Fibroblast of skin of left quadriceps (primary cell): ENCODE measurements around the gene ATP9A.

ENCODE experiments used
- DNase-seq, 2 experiments: peaks; one replicate each; pipeline ENCODE4 v3.0.0-alpha.2; 2013; ENCODE audit warnings: low read depth in 2 of 2

The ATP9A gene

DNA sequence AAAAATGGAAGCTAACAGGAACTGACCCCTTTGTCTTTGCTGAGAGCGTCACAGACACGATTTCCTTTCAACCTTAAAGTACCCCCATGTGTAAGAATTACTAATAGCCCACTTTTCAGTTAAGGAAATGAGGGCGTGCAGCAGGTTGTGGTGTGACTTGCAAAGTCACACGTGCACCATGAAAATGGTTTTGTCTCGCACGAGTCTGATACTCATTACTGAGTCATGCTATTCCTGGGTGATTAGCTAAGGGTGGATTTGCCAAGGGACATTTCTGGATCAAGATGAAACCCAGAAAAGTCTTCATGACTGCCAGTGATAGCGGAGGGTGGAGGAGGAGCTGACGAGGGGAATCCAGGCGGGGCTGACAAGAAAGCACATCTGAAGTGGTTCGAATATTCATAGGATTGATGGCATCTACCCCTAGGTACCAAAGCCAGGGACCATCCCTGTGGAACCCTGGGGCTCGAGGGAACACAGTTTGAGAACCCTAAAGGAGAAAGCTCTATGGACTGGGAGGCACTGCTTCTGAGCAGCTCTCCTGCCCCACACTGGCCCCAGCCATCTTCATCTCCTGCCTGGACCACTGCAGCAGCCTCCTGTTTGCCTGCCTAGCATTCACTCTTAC is 213.5 kb downstream of the ATP9A start:
- DNase-seq, result peak; percentile 58

DNA sequence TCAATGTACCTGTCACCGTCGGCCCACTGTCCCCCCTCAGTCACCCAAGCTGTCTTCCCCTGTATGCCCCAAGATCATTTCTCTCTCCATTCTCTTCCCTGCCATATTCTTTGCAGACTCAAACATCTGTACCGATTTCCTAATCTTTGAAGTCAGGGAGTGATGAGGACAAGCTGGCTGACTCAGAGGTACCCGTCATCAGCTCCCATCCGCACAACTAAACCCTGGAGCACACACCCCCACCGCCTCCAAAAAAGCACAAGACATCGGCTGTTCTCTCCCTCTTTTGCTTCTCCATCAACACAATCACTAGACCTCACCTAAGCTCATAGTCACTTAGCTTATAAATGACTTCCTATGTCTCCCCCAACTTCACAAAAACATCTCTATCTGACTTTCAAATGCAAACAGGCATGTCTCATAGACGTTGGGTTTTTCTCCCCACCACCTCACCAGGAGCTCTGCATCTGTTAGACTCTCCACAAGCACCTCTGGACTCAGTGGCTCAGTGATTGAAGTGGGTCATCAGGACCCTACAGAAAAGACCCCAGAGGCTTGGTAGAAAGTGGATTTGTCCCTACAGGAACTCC is 214.2 kb downstream of the ATP9A start:
- DNase-seq, result no peak

DNA sequence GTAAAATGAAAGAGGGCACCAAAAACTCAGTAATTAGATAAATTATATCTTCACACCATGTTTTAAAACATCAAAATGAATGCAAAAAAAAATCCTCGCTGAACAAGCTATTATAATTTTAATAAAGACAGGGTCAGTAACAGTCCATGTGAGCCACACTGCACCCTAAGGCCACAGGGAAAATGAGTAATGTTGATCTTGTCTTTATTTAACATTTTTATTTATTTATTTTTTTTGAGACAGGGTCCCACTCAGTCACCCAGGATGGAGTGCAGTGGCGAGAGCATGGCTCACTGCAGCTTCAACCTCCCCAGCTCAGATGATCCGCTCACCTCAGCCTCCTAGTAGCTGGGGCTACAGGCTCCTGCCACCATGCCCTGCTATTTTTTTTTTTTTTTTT is 217.0 kb downstream of the ATP9A start:
- no peak for DNase-seq

DNA sequence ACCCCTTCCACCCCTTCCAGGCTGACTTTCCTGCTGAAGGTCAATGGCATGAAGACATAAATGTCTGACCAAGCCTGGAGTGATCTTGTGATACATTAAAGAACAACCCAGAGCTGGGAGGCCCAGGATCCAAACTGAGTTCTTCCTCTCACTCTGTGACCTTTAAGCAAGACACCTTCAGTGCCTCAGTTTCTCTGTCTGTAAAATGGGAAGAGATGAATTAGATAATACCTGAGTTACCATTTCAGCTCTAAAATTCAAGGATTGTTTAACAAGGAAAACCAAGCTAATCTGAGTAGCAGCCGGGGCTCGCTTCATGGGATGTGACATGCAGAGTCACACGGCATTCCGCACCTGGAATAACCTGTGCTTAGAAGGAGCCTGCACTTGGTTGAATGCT is 218.7 kb downstream of the ATP9A start:
- no peak for DNase-seq

DNA sequence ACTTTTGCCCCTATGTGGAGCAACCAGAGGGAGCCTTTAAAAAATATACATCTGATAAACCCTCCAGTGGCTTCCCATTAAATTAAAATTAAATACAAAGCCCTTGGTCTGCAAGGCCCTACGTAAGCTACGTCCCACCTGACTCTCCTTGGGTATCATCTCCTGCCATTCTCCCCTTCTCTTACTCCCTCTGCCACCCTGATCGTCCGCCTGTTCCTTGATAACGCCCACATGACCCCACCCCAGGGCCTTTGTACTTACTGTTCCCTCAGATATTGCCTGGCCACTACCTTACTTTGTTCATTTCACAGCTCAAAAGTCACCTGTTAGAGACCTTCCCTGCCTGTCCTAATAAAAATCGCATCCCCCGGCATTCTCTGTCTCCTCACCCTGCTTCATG is 220.2 kb downstream of the ATP9A start:
- DNase-seq, result no peak
